Neural cell (in vitro differentiated cells): Measurements from ENCODE around the gene NFASC.

ENCODE experiments used
- CTCF ChIP-seq: fragments of 450-650 bp; IDR thresholded peaks from 2 replicates; pipeline ENCODE4 v1.5.1; 2014; ENCODE audit warnings: antibody characterized with exemption, mild to moderate bottlenecking, moderate library complexity; ENCODE audit not compliant: poor library complexity, severe bottlenecking
- TAF1 ChIP-seq: IDR thresholded peaks from 2 replicates; pipeline ENCODE4 v1.6.1; 2012; ENCODE audit warnings: low read depth

GRCh38 chr1:205008896-205009295 lies 138.2 kb downstream of the NFASC start:
- TF ChIP-seq CTCF (no peak), TAF1 (no peak)
